Fibroblast of villous mesenchyme (primary cell): Measurements from ENCODE around the gene RAB26. TPM values are rescaled to one million over a fixed set of nuclear protein-coding genes. Genes with fewer than 3 reads are reported as not detected.

Experiments
- DNase-seq: peaks from one replicate; pipeline ENCODE4 v3.0.0-alpha.2; 2010; ENCODE audit warnings: low read depth
- H3K4me3 ChIP-seq: 2 replicates; pipeline ENCODE4 v1.5.1; 2011; ENCODE audit warnings: low read depth, mild to moderate bottlenecking, low read length
- CTCF ChIP-seq: IDR thresholded peaks from 2 replicates; pipeline ENCODE4 v1.5.1; 2012; ENCODE audit warnings: low read depth, mild to moderate bottlenecking, low read length; ENCODE audit not compliant: insufficient read depth
- total RNA-seq: library from RNA; depleted of rRNA; stranded (reverse); fragments of >200 nt; gene quantifications from 2 replicates; pipeline ENCODE4 v1.2.3, GENCODE V29; 2012

The RAB26 gene
- total RNA-seq, 1 donor = 1.3 TPM

GRCh38 chr16:2170587-2171435 lies 22.4 kb downstream of the RAB26 start:
- TF ChIP-seq CTCF = no peak
- no peak overlapping the region for H3K4me3 ChIP-seq
- no peak for DNase-seq

GRCh38 chr16:2171601-2172178 lies 23.3 kb downstream of the RAB26 start:
- DNase-seq = no peak
- TF ChIP-seq CTCF = no peak
- H3K4me3 ChIP-seq = no peak overlapping the region

- DNase-seq = no peak
- no peak for TF ChIP-seq CTCF
- H3K4me3 ChIP-seq = no peak overlapping the region
Measured at GRCh38 chr16:2172688-2173335, 24.4 kb downstream of the RAB26 start.

GRCh38 chr16:2173366-2173765 lies 24.9 kb downstream of the RAB26 start:
- DNase-seq = no peak
- no peak overlapping the region for H3K4me3 ChIP-seq
- TF ChIP-seq CTCF = no peak

- H3K4me3 ChIP-seq = no peak overlapping the region
- DNase-seq = no peak
- no peak for TF ChIP-seq CTCF
Measured at GRCh38 chr16:2173916-2174315, 25.5 kb downstream of the RAB26 start.

- no peak overlapping the region for H3K4me3 ChIP-seq
- no peak for TF ChIP-seq CTCF
- no peak for DNase-seq
Measured at GRCh38 chr16:2174396-2175131, 26.1 kb downstream of the RAB26 start.
